Cardiac fibroblast (primary cell): ENCODE data around the gene ABHD4.

Experiments
- DNase-seq, 2 donors: peaks; one replicate each; pipeline versions ENCODE4 v3.0.0 to v3.0.0-alpha.2; 2010; ENCODE audit warnings: low read depth in 2 of 2
- H3K4me3 ChIP-seq, 2 donors: replicated peaks in 1 of 2; 1 replicate in 1 of 2; 2 replicates in 1 of 2; pipeline ENCODE4 v1.5.1; 2011; ENCODE audit warnings: low read depth in 2 of 2, low read length in 2 of 2, mild to moderate bottlenecking in 2 of 2, moderate library complexity in 1 of 2
- CTCF ChIP-seq: IDR thresholded peaks from one replicate; pipeline ENCODE4 v1.5.1; 2011; ENCODE audit warnings: low read depth, mild to moderate bottlenecking, low read length, inconsistent platforms

Gene ABHD4

GRCh38 chr14:22650960-22651521 lies 52.9 kb downstream of the ABHD4 start:
- no peak for TF ChIP-seq CTCF
- no peak for DNase-seq
- no peak overlapping the region for H3K4me3 ChIP-seq

- H3K4me3 ChIP-seq: no peak overlapping the region
- no peak for TF ChIP-seq CTCF
- DNase-seq: no peak
Measured at GRCh38 chr14:22651586-22651985, 53.5 kb downstream of the ABHD4 start.

- H3K4me3 ChIP-seq: no peak overlapping the region
- TF ChIP-seq CTCF: peak; percentile 99
- peak; percentile 84 to 85 for DNase-seq
Measured at GRCh38 chr14:22653012-22653621, 55.0 kb downstream of the ABHD4 start.

GRCh38 chr14:22656226-22656625 lies 58.1 kb downstream of the ABHD4 start:
- peak in 1 of 2 donors; percentile 65 for DNase-seq

GRCh38 chr14:22656945-22657731 lies 59.0 kb downstream of the ABHD4 start:
- DNase-seq: peak; percentile 49 to 91
- no peak overlapping the region for H3K4me3 ChIP-seq
- TF ChIP-seq CTCF: no peak

More at GRCh38 chr14:22656226-22656625, 58.1 kb downstream of the ABHD4 start:
- H3K4me3 ChIP-seq: no peak overlapping the region
- TF ChIP-seq CTCF: no peak

- no peak overlapping the region for H3K4me3 ChIP-seq
- TF ChIP-seq CTCF: peak; percentile 68
- peak; percentile 83 to 84 for DNase-seq
Measured at GRCh38 chr14:22657861-22658260, 59.8 kb downstream of the ABHD4 start.
